Stimulated activated CD4-positive, alpha-beta T cell treated with anti-CD3 and anti-CD28 coated beads, Interleukin-12 subunit alpha, Interleukin-12 subunit beta, amount 100 ng/mL, for 4 hours (primary cell): Measurements from ENCODE around the gene TMEM161A.
"Not testable (repeated sequence)": the region's sequence is repeated elsewhere in the genome, so short reads cannot be mapped to it uniquely, and the experiment has no call there.

Experiments used
- DNase-seq: peaks from one replicate; pipeline ENCODE4 v3.0.0-alpha.2; 2020

Gene TMEM161A

GRCh38 chr19:19154768-19155494 lies 16.7 kb upstream of the TMEM161A start:
- DNase-seq: no peak

- DNase-seq: no peak
Observed at GRCh38 chr19:19152668-19153384, 14.5 kb upstream of the TMEM161A start.

GRCh38 chr19:19151418-19151817 lies 13.1 kb upstream of the TMEM161A start:
- DNase-seq: no peak

- no peak for DNase-seq
Observed at GRCh38 chr19:19149435-19149834, 11.2 kb upstream of the TMEM161A start.

- not testable (repeated sequence) for DNase-seq
Observed at GRCh38 chr19:19148504-19148903, 10.2 kb upstream of the TMEM161A start.

GRCh38 chr19:19147344-19147743 lies 9.1 kb upstream of the TMEM161A start:
- no peak for DNase-seq

GRCh38 chr19:19146865-19147264 lies 8.6 kb upstream of the TMEM161A start:
- DNase-seq: no peak

GRCh38 chr19:19145684-19146608 lies 7.7 kb upstream of the TMEM161A start:
- DNase-seq: peak; percentile 85

GRCh38 chr19:19145281-19145680 lies 7.0 kb upstream of the TMEM161A start:
- no peak for DNase-seq

- no peak for DNase-seq
Observed at GRCh38 chr19:19142347-19142746, 4.1 kb upstream of the TMEM161A start.

- no peak for DNase-seq
Observed at GRCh38 chr19:19140476-19140875, 2.2 kb upstream of the TMEM161A start.

- DNase-seq: no peak
Observed at GRCh38 chr19:19139876-19140229, 1.6 kb upstream of the TMEM161A start.

- DNase-seq: no peak
Observed at GRCh38 chr19:19137556-19138108, 646 bp downstream of the TMEM161A start.

- DNase-seq: not testable (repeated sequence)
Observed at GRCh38 chr19:19135713-19136112, 2.6 kb downstream of the TMEM161A start.

- peak; percentile 45 for DNase-seq
Observed at GRCh38 chr19:19134687-19135158, 3.6 kb downstream of the TMEM161A start.

- no peak for DNase-seq
Observed at GRCh38 chr19:19133985-19134384, 4.3 kb downstream of the TMEM161A start.

- DNase-seq: no peak
Observed at GRCh38 chr19:19132912-19133311, 5.4 kb downstream of the TMEM161A start.

- no peak for DNase-seq
Observed at GRCh38 chr19:19131989-19132388, 6.3 kb downstream of the TMEM161A start.

GRCh38 chr19:19126102-19126501 lies 12.2 kb downstream of the TMEM161A start:
- no peak for DNase-seq

GRCh38 chr19:19123386-19123785 lies 14.9 kb downstream of the TMEM161A start:
- DNase-seq: no peak

GRCh38 chr19:19122902-19123301 lies 15.4 kb downstream of the TMEM161A start:
- DNase-seq: no peak

- DNase-seq: no peak
Observed at GRCh38 chr19:19121371-19121770, 16.9 kb downstream of the TMEM161A start.
